NCI-H345 treated with DMSO at 0.1 percent for 48 hours (cell line): Measurements from ENCODE around the gene GLG1.

ENCODE experiments used
- DNase-seq: peaks from one replicate; lab custom pipeline; 2025; ENCODE audit not compliant: unreplicated experiment; lab: John Stamatoyannopoulos, UW

GLG1 gene

DNA sequence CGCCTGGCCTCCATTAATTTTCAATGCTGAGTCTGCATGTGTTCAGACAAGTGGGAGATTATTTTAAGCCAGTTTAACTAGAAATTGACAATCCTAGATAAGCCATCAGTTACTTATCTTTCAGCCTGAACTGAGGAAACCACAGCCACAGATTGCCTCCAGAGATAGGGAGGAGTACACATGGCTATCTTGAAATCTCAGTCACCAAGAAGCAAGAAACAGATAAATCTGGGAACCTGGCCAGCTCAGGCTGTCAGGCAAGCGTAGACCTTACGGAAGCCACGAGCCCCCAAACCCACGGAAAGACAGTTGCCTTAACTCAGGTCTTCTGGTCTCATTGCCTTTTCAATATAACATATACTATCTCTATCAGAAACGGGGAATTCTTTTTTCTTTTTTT lies 2.0 kb upstream of the GLG1 start:
- DNase-seq, result no peak

- no peak for DNase-seq
Measured at GRCh38 chr16:74608381-74608780, 1.5 kb upstream of the GLG1 start.

- no peak for DNase-seq
Measured at GRCh38 chr16:74607962-74608356, 1.0 kb upstream of the GLG1 start.

GRCh38 chr16:74607310-74607961 lies 522 bp upstream of the GLG1 start:
- DNase-seq, result no peak

- DNase-seq, result no peak
Measured at GRCh38 chr16:74605746-74606520, 981 bp downstream of the GLG1 start.

DNA sequence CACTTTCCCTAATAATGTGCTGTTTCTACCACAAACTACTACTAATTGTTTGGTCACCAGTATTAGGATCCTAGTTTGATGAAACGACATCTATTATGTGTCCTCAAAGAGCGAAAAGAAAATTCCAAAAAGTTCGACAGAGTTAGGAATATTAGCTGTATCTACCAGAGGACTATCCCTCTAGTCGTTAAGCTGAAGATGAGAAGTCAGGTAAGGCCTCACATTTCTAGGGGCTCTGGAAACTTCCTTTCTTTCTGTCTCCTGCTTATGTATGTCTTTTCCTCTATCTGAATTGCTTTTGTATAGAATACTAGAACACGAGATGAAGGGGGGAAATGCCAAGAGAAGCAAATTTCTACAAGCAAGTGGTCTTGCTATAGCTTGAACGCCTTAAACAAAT lies 1.6 kb downstream of the GLG1 start:
- no peak for DNase-seq

- no peak for DNase-seq
Measured at GRCh38 chr16:74603848-74604247, 3.1 kb downstream of the GLG1 start.

DNA sequence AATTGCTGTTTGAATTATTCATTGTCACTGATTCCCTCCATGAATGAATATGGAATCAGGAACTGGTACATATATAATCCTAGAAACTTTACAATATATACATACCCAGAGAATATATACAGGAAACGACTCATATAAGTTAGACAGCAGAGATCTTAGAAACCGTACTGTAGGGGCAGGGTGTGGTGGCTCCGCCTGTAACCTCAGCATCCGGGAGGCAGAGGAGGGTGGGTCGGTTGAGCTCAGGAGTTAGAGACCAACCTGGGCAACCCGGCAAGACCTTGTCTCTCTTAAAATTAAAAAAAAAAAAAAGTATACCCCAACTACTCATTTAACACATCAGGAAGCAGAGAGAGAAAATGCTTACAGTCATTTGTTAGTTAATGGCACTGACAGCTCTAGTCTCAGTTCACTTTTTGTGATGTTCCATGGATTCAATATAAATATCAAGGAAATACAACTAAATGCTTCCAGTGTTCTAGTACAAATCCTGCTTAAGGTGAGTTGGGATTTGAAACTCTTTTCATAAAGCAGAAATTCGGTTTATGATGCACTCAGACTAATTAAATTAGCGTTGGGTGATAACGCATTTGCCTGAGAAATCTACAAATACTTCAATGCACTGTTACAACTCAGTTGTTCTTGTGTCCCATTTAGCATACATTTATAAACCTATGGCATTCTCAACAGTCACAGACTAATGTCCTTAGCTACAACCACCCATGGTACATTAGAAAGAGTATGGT lies 5.6 kb downstream of the GLG1 start:
- DNase-seq, result no peak

GRCh38 chr16:74596586-74596985 lies 10.3 kb downstream of the GLG1 start:
- DNase-seq, result no peak

- DNase-seq, result no peak
Measured at GRCh38 chr16:74592847-74593246, 14.1 kb downstream of the GLG1 start.

DNA sequence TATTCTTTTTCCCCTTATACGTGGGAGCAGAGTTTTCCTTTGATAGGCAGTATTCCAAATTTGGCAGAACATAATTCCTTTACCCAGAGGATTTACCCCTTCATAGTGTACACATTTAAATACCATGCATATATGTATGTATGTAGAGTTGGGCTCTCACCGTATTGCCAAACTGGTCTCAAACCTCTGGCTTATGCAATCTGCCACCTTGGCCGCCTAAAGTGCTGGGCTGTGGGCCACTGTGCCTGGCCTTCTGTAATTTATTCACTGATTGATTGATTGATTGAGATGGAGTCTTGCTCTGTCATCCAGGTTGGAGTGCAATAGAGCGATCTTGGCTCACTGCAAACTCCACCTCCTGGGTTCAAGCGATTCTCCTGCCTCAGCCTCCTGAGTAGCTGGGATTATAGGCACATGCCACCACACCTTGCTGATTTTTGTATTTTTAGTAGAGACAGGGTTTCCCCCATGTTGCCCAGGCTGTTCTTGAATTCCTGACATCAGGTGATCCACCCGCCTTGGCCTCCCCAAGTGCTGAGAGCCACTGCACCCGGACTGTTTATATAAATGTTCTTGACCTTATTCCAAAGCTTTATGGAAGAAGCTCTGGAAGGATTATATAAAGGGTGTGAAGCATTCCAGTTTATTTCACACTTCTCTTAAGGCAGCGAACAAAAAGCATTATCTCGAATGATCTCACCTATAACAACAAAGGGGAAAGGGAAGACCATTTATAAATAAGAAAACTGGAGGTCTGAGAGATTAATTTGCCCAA lies 14.9 kb downstream of the GLG1 start:
- DNase-seq, result no peak

DNA sequence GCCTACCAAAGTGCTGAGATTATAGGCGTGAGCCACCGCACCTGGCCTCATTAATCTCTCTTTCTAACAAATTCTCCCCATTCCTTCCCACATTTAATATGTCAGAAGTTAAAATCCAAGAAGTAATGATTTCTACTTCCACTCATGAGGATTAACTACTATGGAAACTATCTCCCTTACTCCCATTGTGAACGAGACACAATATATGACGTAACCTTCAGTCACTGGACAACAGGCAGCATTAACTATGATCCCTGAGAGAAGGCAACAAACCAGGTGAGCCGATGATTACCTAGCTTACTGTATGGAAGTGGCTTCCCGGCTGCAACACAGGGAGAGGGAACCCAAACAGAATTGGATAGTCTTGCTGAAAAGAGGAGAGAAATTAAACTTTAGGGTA lies 20.0 kb downstream of the GLG1 start:
- DNase-seq, result no peak

GRCh38 chr16:74585846-74586443 lies 21.0 kb downstream of the GLG1 start:
- no peak for DNase-seq

DNA sequence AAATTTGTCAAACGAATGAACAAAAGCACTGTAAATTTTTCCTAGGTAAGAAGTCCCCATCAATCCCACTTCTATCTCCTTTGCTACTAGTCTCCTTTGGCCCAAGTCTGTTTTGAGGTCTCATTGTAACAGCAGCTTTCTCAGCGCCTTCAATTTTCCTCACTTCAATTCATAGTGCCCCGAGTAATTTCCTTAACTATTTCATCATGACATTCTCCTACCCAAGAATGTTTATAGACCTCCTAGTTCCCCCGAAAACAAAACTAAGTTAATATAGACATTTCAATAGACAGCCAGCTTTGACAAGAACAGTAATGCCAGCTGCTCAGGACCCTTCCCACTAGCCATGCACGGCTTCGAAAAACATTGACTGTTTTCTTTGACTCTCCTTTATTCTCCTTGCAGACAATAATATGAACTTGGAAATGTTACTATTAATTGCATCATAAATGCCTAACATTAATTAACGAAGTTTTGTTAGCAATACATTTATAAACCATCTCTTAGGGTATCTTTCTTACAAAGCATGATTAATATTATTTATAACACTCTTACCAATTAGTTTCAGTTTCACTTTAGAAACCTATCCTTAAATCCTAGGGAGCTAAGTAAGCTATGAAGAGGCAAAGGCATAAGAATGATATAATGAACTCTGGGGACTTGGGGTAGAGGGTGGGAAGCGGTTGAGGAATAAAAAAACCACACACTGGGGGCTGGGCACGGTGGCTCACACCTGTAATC lies 22.8 kb downstream of the GLG1 start:
- no peak for DNase-seq

DNA sequence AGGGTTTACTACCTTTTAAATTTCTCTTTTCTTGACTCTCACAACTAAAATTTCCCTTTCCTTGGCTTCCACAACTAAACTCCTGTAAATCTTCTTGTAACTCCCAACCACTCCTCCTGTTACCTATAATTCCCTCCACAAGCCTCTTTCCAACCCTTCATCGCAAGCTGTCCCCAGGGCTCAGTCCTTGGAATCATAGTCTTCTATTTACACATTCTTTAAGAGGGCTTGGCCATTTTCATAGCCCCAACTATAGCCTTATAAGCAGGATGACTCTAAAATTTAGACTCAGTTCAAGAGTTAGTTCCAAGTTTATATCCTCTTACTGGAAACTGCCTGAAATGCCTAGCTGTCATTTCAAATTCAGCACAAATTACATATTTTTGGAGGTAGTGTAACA lies 23.9 kb downstream of the GLG1 start:
- no peak for DNase-seq

DNA sequence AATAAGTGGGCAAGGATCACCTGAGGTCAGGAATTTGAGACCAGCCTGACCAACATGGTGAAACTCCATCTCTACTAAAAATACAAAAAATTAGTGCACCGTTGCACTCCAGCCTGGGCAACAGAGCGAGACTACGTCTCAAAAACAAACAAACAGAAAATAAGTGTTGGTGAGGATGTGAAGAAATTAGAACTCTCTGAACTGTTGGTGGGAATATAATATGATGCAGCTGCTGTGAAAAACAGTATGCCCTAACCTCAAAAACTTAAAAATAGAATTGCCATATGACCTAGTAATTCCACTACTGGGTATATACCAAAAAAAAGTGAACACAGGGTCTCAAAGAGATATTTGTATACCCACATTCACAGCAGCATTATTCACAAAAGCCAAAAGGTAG lies 26.1 kb downstream of the GLG1 start:
- DNase-seq, result no peak

DNA sequence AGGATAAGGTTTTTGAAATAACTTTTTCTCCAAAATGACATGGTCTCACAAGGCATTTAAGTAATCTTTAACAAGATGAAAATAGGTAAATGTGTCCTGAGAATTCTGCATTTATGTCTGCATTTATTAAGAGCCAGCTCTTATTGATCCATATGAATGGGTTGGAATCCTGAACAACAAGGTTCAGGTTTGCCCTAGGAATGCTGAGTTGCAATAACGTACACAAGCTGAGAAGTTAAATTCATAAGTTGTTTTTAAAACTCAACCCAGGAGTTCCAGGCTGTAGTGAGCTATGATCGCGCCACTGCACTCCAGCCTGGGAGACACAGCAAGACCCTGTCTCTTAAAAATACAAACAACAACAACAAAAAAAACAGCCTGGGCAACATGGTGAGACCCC lies 28.1 kb downstream of the GLG1 start:
- DNase-seq, result no peak

- no peak for DNase-seq
Measured at GRCh38 chr16:74578433-74578832, 28.5 kb downstream of the GLG1 start.

DNA sequence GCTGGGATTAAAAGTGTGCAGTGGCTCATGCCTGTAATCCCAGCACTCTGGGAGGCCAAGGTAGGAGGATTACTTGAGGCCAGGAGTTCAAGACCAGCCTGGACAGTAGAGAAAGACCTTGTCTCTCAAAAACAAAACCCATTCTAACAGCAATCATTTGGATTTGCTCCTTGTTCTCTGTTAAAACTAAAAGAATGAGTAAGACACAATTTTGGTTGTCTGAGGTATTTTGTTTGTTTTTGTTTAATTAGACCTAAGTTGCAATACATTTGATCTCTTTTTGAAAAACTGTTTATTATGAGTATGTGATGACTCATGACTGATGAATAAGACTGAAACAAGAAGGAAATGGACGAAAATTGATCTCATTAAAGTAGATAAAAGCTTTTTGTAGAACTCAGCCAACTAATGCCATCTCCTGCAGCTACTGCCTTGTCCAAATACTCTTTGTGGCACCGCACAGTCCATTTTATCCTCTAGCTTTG lies 29.0 kb downstream of the GLG1 start:
- no peak for DNase-seq
